Mucosa of descending colon (tissue), 3 donors: ENCODE measurements around the gene DYDC1. TPM values are rescaled to one million over a fixed set of nuclear protein-coding genes. Genes with fewer than 3 reads are reported as not detected.

Experiments
- ATAC-seq: fragments of 200-7000 bp; cut with Tn5 transposase; one replicate; pipeline ENCODE4 v1.9.1; 2020; ENCODE audit warnings: mild to moderate bottlenecking, moderate library complexity
- DNase-seq, 3 donors: peaks; one replicate each; pipeline ENCODE4 v3.0.0-alpha.2; 2020
- H3K36me3 ChIP-seq: fragments of 200-600 bp; one replicate; pipeline ENCODE4 v1.8.0; 2021; ENCODE audit warnings: low read depth, mild to moderate bottlenecking
- H3K4me1 ChIP-seq: fragments of 200-600 bp; one replicate; pipeline ENCODE4 v1.8.0; 2021; ENCODE audit warnings: low read depth, mild to moderate bottlenecking
- H3K4me3 ChIP-seq: fragments of 200-600 bp; one replicate; pipeline ENCODE4 v1.8.0; 2021; ENCODE audit warnings: mild to moderate bottlenecking
- H3K9me3 ChIP-seq: fragments of 200-600 bp; one replicate; pipeline ENCODE4 v1.8.0; 2021; ENCODE audit warnings: mild to moderate bottlenecking
- CTCF ChIP-seq: fragments of 200-600 bp; IDR thresholded peaks from one replicate; pipeline ENCODE4 v1.8.0; 2022; ENCODE audit warnings: antibody characterized with exemption, mild to moderate bottlenecking
- intact Hi-C, 2 donors: fragments of 100-400 bp; cut with DNase I in 1 of 2; cut with micrococcal nuclease in 1 of 2; formaldehyde crosslinking; loops; one replicate each; pipeline versions ENCODE4 v1.11.0 to v1.11.1; 2022; cut with DNase I, micrococcal nuclease
- total RNA-seq, 3 donors: library from RNA; stranded (reverse); fragmentation: NEBNext Ultra II Directional in 2 of 3; extraction: Animal tissue kit (Norgen Biotek cat#: 25700) in 2 of 3; gene quantifications; one replicate each; pipeline versions ENCODE4 v1.2.1 to v1.2.4, GENCODE V29; 2021 to 2023
- donor health status: DM: no; HTN: no; CAD: no; lungs with moderate emphysema.
- donor health status: DM: no; HTN: no; CAD: no.
- donor health status: DM: no; HTN: yes; CAD: no.

The DYDC1 gene
- total RNA-seq, 3 donors from 2014 or later = not detected

- Histone ChIP-seq H3K4me1 (no peaks in the 10 kb centered on the region), H3K4me3 (no peak overlapping the region), H3K9me3 (no peaks in the 10 kb centered on the region), H3K36me3 (no peaks in the 10 kb centered on the region)
- intact Hi-C loops = no loop called here
- DNase-seq = no peak
- ATAC-seq = no peak
- TF ChIP-seq CTCF = no peak
These were observed 34.4 kb downstream of the DYDC1 start for GRCh38 chr10:80322158-80322557.

GRCh38 chr10:80321183-80321582 is 35.4 kb downstream of the DYDC1 start:
- no peaks in the 10 kb centered on the region for H3K9me3 ChIP-seq
- no peaks in the 10 kb centered on the region for H3K4me1 ChIP-seq
- H3K4me3 ChIP-seq = no peak overlapping the region
- DNase-seq (no peak), ATAC-seq (no peak)
- no peak for TF ChIP-seq CTCF
- intact Hi-C loops = no loop called here
- H3K36me3 ChIP-seq = no peaks in the 10 kb centered on the region

- no peaks in the 10 kb centered on the region for H3K36me3 ChIP-seq
- no peak for ATAC-seq
- H3K4me1 ChIP-seq = no peaks in the 10 kb centered on the region
- no peak for TF ChIP-seq CTCF
- H3K4me3 ChIP-seq = no peak overlapping the region
- intact Hi-C loops = no loop called here
- no peaks in the 10 kb centered on the region for H3K9me3 ChIP-seq
- no peak for DNase-seq
These were observed 36.2 kb downstream of the DYDC1 start for GRCh38 chr10:80320377-80320776.

GRCh38 chr10:80319725-80320290 is 36.7 kb downstream of the DYDC1 start:
- intact Hi-C loops = no loop called here
- Histone ChIP-seq H3K4me1 (no peaks in the 10 kb centered on the region), H3K36me3 (no peaks in the 10 kb centered on the region), H3K4me3 (no peak overlapping the region), H3K9me3 (no peaks in the 10 kb centered on the region)
- DNase-seq = no peak
- no peak for TF ChIP-seq CTCF
- ATAC-seq = no peak

GRCh38 chr10:80319318-80319717 is 37.2 kb downstream of the DYDC1 start:
- Histone ChIP-seq H3K4me3 (no peak overlapping the region), H3K9me3 (no peaks in the 10 kb centered on the region), H3K4me1 (no peaks in the 10 kb centered on the region), H3K36me3 (no peaks in the 10 kb centered on the region)
- intact Hi-C loops = no loop called here
- no peak for DNase-seq
- TF ChIP-seq CTCF = no peak
- ATAC-seq = no peak

GRCh38 chr10:80318742-80319141 is 37.8 kb downstream of the DYDC1 start:
- Histone ChIP-seq H3K36me3 (no peaks in the 10 kb centered on the region), H3K9me3 (no peaks in the 10 kb centered on the region), H3K4me1 (no peaks in the 10 kb centered on the region), H3K4me3 (no peak overlapping the region)
- no peak for ATAC-seq
- no peak for DNase-seq
- no peak for TF ChIP-seq CTCF
- intact Hi-C loops = no loop called here
